Lower leg skin (tissue), 4 donors: ENCODE data around the gene ADORA1. TPM values are rescaled to one million over a fixed set of nuclear protein-coding genes. Genes with fewer than 3 reads are reported as not detected.

Experiments
- DNase-seq, 2 donors: peaks; one replicate each; pipeline ENCODE4 v3.0.0-alpha.2; 2019; ENCODE audit warnings: low spot score in 2 of 2
- H3K4me3 ChIP-seq: fragments of 200-600 bp; sonication (generic); 2 replicates; pipeline ENCODE4 v1.5.1; 2017; ENCODE audit warnings: mild to moderate bottlenecking, low read depth; ENCODE audit not compliant: poor library complexity, severe bottlenecking
- CTCF ChIP-seq, 3 donors: fragments of 450-650 bp; IDR thresholded peaks; one replicate each; pipeline ENCODE4 v1.5.1; 2016; ENCODE audit warnings: antibody characterized with exemption in 3 of 3, mild to moderate bottlenecking in 3 of 3, moderate library complexity in 2 of 3
- POLR2A ChIP-seq, 2 donors: fragments of 450-650 bp; IDR thresholded peaks; one replicate each; pipeline ENCODE4 v1.6.1; 2016 to 2017; ENCODE audit warnings: antibody characterized with exemption in 2 of 2, mild to moderate bottlenecking in 1 of 2, moderate library complexity in 1 of 2
- WGBS, 2 donors: methylation state at CpG; one replicate each; pipeline ENCODE4 v1.1.5; 2018; 5-methylcytosine and 5-hydroxymethylcytosine counted together
- intact Hi-C: fragments of 100-400 bp; cut with DNase I; formaldehyde crosslinking; loops from one replicate; pipeline ENCODE4 v1.15.0; 2023; ENCODE audit warnings: low total_unique reads
- total RNA-seq, 4 donors: library from RNA; depleted of rRNA; stranded (reverse); fragments of >200 nt; gene quantifications; one replicate each; pipeline ENCODE4 v1.1.0, GENCODE V29; 2016

ADORA1 gene
- total RNA-seq, 4 donors from 2014 or later: 1.8 to 7.7 (median 5.3) TPM

GRCh38 chr1:203202431-203203245, 75.1 kb downstream of the ADORA1 start:
- H3K4me3 ChIP-seq: no peak overlapping the region
- intact Hi-C loops: no loop called here
- 85 to 86% methylated on average over 15 of the region's 15 CpGs for WGBS, 2 donors
- DNase-seq: peak; percentile 33 to 82
- TF ChIP-seq POLR2A (IDR thresholded peaks at IDR 0.05): no peak
- TF ChIP-seq CTCF (IDR thresholded peaks at IDR 0.05): no peak

- TF ChIP-seq POLR2A (IDR thresholded peaks at IDR 0.05) (no peak), CTCF (IDR thresholded peaks at IDR 0.05) (no peak)
- DNase-seq: peak in 1 of 2 donors; percentile 32
- H3K4me3 ChIP-seq: no peak overlapping the region
- intact Hi-C loops: no loop called here
- 68 to 77% methylated on average over 2 of the region's 2 CpGs for WGBS, 2 donors
These were observed 77.2 kb downstream of the ADORA1 start for GRCh38 chr1:203204756-203205155.

- no peak overlapping the region for H3K4me3 ChIP-seq
- DNase-seq: peak in 1 of 2 donors; percentile 46
- WGBS, 2 donors: 79 to 82% methylated on average over 5 of the region's 5 CpGs
- TF ChIP-seq CTCF (IDR thresholded peaks at IDR 0.05): no peak
- no peak for TF ChIP-seq POLR2A (IDR thresholded peaks at IDR 0.05)
- intact Hi-C loops: no loop called here
These were observed 78.7 kb downstream of the ADORA1 start for GRCh38 chr1:203206129-203206687.

GRCh38 chr1:203207751-203208150, 80.2 kb downstream of the ADORA1 start:
- intact Hi-C loops: no loop called here
- TF ChIP-seq CTCF (IDR thresholded peaks at IDR 0.05) (no peak), POLR2A (IDR thresholded peaks at IDR 0.05) (no peak)
- no peak overlapping the region for H3K4me3 ChIP-seq
- WGBS, 2 donors: 73 to 74% methylated on average over 2 of the region's 2 CpGs
- no peak for DNase-seq

- TF ChIP-seq POLR2A (IDR thresholded peaks at IDR 0.05) (no peak), CTCF (IDR thresholded peaks at IDR 0.05) (no peak)
- 90 to 94% methylated on average over 1 of the region's 1 CpG for WGBS, 2 donors
- DNase-seq: no peak
These were observed 80.7 kb downstream of the ADORA1 start for GRCh38 chr1:203208181-203208580.

More at GRCh38 chr1:203208181-203208580, 80.7 kb downstream of the ADORA1 start:
- intact Hi-C loops: no loop called here
- H3K4me3 ChIP-seq: no peak overlapping the region
